ENCODE data around the gene TENM4.

TENM4 gene

GRCh38 chr11:78711735-78712134 lies 729.1 kb downstream of the TENM4 start:
- DNase-seq, result no peak

GRCh38 chr11:78710417-78710816 lies 730.4 kb downstream of the TENM4 start:
- no peak for DNase-seq

GRCh38 chr11:78708388-78708787 lies 732.4 kb downstream of the TENM4 start:
- DNase-seq, result no peak

DNA sequence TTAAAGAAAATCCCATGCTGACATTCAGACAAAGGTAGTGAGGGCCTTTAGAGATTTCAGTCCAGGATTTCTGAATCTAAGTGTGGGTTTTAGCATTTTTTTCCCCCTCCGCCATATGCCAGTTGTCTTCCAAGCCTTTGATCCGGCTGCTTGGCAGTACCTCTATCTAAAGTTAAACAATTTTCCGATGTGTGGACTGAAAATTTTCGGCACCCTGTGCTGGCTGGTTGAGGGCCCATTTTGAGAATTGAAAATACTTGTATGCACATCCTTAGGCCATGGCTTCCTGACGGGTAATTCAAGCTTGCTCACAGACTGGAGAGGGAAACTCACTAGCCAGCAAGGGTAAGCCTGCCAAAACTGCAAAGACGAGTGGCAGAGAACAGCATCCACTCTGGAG lies 734.3 kb downstream of the TENM4 start:
- DNase-seq, result no peak

- DNase-seq, result no peak
Observed at GRCh38 chr11:78704811-78705210, 736.0 kb downstream of the TENM4 start.

DNA sequence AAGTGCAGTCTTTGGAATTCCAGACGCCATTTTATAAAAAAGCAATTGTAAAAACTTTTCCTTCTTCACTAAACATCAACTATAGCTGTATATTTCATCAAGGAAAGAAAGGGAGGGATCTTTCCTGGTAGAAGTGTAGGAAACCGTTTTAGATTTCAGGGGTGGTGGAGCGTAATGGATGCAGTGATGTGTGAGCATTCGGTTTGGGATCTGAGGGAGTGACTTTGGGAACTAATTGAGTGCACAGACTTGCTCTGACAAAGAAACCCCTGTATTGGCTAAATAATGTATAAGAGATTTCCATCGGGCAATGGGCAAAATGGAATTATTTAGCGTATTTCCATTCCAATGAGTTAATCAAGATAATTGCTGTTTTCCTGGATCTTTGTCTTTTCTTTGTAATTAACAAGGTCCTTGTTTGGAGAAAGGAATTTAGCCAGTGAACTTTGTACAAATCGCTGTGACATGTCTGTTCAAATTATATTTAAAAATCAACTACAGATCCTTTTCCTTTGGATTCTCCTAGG lies 741.2 kb downstream of the TENM4 start:
- no peak for DNase-seq

DNA sequence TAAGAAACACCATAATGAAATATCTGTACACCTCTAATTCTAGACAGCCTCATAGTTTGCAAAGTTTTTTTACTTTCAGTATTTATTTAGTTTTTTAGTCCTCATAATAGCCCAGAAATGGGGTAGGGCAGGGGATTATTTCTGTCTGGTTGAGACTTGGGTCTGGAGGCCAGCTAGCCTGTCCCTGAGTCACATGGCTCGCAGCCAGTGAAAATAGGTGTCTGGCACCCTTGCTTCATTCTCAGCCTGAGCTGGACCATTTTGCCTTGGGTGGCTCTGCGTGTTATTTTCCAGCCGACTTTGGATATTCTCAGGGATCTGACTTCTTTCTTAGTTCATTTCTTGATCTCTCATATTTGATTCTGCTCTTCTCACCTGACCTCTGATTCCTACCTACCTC lies 742.2 kb downstream of the TENM4 start:
- no peak for DNase-seq

- no peak for DNase-seq
Observed at GRCh38 chr11:78696177-78696576, 744.7 kb downstream of the TENM4 start.

DNA sequence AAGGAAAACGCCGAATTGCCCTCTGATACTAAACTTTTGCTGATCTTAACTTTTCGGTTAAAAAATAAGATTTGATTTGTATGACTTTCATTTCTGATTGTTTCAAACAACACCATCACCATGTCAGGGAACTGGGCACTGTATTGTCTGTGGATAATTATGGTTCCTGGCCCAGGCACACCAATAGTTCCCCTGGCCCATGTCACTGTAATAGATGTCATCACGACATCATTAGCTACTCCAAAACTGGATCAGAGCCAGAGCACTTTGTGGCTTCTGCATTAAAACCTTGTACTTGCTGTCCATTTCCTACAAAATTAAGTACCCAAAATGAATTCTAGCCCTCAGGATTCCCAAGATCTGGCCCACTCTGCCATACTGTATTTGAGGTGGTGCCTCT lies 746.7 kb downstream of the TENM4 start:
- no peak for DNase-seq

GRCh38 chr11:78691215-78691614 lies 749.6 kb downstream of the TENM4 start:
- DNase-seq, result no peak

- DNase-seq, result no peak
Observed at GRCh38 chr11:78690352-78690987, 750.4 kb downstream of the TENM4 start.

DNA sequence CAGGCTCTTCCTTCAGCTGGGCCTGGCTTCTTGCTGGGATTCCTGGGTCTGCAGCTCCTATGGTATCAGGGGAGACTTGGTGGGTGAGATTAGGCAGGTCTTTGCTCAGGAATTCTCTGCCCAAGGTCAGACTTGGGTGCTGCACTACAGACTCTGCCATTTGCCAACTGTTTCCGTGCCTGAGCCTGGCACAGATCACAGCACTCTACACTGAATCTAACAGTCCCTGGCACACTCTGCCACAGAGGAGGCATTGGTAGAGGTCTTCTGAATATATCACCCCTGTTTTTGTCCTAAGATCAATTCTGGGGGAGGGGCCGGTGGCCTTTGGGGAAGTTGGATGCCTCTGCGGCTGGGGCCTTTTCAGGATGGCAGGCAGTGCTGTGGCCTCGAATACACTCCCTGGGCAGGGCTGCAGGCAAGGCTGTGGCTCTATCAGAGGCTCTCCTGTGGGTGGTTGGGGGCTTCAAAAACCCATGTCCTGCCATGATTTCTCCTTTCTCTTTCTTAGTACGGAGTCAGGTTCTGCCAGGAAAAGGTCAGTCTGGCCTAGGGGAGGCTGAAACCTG lies 751.2 kb downstream of the TENM4 start:
- DNase-seq, result no peak

DNA sequence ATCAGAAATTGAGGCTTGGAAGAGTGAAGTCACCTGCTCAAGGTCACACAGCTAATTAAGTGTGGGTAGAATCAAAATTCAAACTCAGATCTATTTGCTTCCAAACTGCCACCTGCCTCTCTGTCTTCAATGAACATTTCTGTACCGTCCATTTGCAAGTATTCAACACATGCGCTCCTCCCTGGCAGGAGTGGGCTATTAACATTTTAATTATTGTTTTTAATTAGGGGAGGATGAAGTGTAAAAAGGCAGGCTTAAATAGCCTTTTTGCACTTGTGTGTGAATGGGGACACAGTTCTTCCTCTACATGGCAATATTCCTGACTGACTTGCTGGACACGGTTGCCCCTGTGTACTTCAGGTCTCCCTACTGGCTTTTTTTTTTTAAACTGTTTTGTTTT lies 751.7 kb downstream of the TENM4 start:
- DNase-seq, result no peak

DNA sequence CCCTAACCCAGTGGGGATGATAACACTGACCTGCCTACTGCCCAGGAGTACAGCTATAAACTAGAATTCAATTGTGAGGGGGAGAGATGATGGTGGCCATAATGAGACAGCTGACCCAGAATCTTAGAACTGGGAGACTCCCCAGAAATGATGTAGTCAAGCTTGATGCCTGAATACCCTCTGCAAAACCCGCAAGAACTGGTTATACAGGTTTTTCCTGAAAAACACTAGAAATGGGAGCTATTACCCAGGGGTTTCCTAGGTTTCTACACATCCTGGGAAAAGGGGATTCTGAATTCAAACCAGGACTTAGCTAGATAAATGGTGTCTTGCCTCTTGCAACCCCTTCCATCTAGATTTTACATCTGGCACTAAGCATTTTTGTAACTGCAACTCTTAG lies 752.4 kb downstream of the TENM4 start:
- no peak for DNase-seq

DNA sequence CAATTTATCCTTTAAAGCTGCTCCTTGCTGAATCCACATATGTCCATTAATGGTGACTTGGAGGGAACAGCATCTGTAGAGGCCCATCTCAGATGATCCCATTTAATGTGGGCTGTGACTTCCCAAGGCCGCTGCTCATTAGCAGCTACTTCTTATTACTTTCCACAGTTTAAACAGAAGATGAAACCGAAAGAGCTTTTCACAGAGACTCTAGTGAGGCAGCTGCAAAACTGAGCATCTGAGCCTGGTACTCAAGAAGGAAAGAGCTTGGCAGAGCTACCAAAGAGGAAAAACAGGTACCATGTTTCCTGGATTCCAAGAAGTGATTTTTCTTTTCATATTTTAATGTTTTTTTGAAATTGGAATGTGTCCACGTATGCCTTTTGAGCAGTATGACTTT lies 755.7 kb downstream of the TENM4 start:
- no peak for DNase-seq

- DNase-seq, result no peak
Observed at GRCh38 chr11:78684377-78684776, 756.5 kb downstream of the TENM4 start.

DNA sequence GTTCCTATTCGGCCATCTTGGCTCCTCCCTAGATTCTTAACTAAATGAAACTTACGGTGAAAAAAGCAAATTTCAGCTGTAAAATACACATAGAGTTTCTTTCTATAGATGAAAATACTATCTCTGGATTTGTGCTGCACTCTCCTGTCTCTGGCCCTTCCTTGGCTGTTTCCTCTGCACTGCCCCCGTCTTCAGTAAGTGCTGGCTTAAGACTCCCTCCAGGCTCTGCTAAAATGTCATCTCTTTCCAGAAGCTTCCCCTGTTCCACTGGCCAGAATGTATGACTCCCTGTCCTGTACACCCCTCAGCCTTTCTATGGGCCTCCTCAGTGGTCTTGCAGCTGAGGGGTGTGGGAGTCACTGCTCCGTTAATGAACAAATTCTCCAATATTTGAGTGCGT lies 757.1 kb downstream of the TENM4 start:
- DNase-seq, result no peak

DNA sequence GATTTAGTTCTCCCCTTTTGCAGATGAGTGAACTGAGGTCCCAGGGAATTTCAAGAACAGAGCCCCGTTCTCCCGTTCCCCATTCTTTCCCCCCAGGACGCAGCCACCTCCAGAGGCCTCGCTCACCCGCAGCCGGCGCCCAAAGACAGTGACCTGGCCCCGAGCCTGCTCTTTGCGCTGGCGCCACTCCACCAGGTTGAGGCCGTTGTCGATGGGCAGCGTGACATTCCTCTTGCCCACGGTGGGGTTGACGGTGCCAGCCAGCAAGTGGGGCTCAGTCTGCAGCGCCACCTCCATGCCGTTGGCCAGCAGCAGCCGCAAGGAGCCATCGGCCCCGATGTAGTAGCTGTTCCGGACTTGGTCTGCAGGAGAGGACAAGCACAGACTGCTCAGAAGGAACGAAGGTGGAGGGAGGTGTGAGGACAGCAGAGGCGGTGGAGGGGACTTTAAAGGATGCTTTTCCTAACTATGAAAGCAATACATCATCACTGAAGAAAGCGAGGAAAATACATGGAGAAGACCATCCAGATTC lies 764.7 kb downstream of the TENM4 start:
- no peak for DNase-seq

DNA sequence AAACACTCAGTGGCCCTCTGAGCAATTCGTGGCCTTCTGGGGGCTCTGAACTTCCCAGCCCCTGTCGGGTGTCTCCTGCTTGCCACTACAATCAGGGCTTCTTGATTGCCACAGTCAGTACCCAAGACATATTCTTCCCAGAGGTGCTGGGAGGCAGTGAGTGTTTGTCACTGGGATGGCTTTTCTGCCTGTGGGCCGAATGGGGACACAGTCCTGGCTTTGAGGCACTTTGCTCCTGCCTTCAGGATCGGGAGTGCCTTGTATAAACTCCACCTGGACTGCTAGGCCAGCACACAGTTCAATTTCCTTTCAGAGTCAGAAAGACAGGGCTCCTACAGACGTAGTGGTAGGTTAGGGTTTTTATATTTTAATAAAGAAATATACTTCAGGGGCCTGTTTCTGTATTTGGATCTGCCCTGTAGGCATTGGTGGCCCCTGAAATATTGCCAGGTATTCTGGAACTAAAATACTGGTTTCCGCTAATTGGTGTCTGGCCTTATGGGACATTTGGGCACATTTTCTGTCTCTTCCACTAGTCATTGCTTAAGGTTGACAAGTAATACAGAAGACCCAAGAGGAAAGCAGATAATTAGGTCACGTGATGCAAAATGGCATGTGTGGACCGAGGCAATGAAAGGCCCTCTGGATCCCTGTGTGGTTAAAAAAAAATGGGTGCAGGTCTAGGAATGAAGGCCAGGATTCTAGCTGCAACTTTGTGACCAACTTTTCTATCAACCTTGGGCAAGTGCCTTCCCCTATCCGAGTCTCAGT lies 767.8 kb downstream of the TENM4 start:
- DNase-seq, result no peak

DNA sequence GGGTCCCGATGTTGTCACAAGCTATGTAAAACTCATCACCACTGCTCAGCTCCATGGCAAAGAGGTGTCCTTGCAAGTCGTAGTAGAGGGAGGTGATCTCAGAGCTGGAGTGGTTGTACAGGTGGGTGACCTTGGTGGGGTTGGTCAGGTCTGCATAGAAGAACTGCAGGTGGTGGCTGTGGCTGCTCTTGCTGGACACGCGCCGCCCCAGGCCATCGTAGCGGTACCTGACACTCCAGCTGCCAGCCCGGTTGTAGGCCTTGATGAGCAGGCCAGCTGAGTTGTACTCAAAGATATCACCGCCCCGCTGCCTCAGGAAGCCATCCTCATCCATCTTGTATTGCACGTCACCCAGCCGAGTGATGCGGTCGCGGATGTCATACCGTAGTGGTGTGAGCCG lies 771.6 kb downstream of the TENM4 start:
- no peak for DNase-seq

DNA sequence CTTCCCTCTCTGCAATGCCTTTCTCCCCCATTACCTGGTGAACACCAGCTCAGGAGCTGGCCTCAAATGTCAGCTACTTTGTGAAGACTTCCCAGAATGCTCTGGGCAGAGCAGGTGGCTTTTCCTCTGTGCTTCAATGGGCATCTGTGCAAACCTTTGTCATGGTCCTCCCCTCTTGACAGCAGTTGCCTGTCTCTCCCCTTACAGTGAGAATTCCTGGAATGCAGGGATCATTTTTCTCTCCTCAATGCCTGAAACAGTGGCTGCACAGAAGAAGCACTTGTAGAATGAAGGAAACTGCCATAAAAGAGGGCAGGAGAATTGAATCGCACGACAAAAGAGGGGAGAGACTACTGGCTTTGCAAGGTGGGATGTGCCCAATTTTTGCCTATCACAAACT lies 773.4 kb downstream of the TENM4 start:
- no peak for DNase-seq

DNA sequence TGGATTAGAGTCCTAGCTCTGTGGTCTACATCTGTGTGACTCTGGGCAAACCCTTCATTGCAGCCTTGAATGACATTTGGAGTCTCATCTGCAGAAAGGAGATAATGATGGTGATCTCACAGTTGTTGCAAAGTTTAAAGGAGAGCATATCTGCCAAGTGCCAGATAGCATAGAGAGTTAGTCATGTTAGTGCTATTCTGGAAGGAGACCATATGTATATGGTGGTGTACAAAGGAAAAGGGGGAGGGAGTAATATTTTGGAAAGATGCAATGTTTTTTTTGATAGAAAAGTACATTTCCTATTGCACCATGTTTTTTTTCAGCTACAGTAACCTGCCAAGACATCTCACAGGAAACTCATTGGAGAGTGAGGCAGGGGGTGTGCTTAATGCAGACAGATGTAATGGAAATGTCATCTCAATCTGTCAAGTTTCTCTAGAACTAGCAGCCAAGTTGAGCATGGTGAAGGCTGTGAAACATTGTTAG lies 774.1 kb downstream of the TENM4 start:
- DNase-seq, result no peak

DNA sequence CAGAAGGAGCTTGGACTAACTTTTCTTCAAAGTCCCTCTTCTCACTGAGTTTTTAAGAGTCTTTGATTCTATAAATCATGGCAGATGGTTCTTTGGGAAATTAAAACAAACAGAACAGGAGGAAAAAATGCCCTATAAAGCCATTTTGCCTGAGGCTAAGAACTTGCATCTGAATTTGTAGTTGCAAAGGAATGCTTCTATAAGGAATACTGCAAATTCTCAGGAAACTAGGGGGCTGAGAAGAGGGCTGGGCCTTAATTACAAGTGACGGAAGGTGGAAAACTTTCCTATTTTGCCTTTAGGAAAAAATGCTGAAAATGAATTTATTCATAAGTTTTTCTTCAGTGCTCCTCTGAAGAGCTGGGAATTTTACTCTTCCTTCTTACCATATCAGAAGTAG lies 776.2 kb downstream of the TENM4 start:
- DNase-seq, result no peak

- no peak for DNase-seq
Observed at GRCh38 chr11:78662811-78663210, 778.0 kb downstream of the TENM4 start.
